SH-SY5Y (cell line): ENCODE data around the gene PEX5.

Source experiments
- GATA2 ChIP-seq: IDR thresholded peaks from 2 replicates; pipeline ENCODE4 v1.6.1; 2011; ENCODE audit warnings: mild to moderate bottlenecking, low read depth, low read length
- GATA3 ChIP-seq: IDR thresholded peaks from 2 replicates; pipeline ENCODE4 v1.6.1; 2011; ENCODE audit warnings: low read depth, mild to moderate bottlenecking, low read length, moderate library complexity

- no peak for TF ChIP-seq GATA2
- no peak for TF ChIP-seq GATA3
These were observed 43.8 kb upstream of the PEX5 start for GRCh38 chr12:7145671-7146070.
